Posterior vena cava (tissue), 2 donors: ENCODE data around the gene GLT1D1. TPM values are rescaled to one million over a fixed set of nuclear protein-coding genes. Genes with fewer than 3 reads are reported as not detected.

Experiments
- DNase-seq: peaks from one replicate; pipeline ENCODE4 v3.0.0-alpha.2; 2020; ENCODE audit warnings: low spot score
- intact Hi-C, 2 donors: fragments of 100-400 bp; cut with DNase I; formaldehyde crosslinking; loops; one replicate each; pipeline versions ENCODE4 v1.14.1 to v1.14.2; 2022 to 2023
- total RNA-seq, 2 donors: library from RNA; stranded (reverse); fragmentation: NEBNext Ultra II Directional; extraction: Animal tissue kit (Norgen Biotek cat#: 25700); gene quantifications; one replicate each; pipeline ENCODE4 v1.2.1, GENCODE V29; 2021
- donor health status: DM: yes; HTN: yes; CAD: no.
- donor health status: DM: yes; HTN: yes; CAD: no.

GLT1D1 gene
- total RNA-seq, 2 donors from 2014 or later: 0.67 to 1.9 TPM

GRCh38 chr12:128903236-128903635 lies 50.0 kb downstream of the GLT1D1 start:
- no peak for DNase-seq
- intact Hi-C loops: no loop called here

- intact Hi-C loops: no loop called here
- DNase-seq: no peak
These were observed 51.8 kb downstream of the GLT1D1 start for GRCh38 chr12:128905003-128905544.

GRCh38 chr12:128906485-128907137 lies 53.3 kb downstream of the GLT1D1 start:
- intact Hi-C loops: no loop called here
- no peak for DNase-seq

- intact Hi-C loops: no loop called here
- DNase-seq: no peak
These were observed 55.0 kb downstream of the GLT1D1 start for GRCh38 chr12:128908254-128908653.

GRCh38 chr12:128909653-128910052 lies 56.4 kb downstream of the GLT1D1 start:
- no peak for DNase-seq
- intact Hi-C loops: no loop called here

GRCh38 chr12:128910629-128911028 lies 57.4 kb downstream of the GLT1D1 start:
- DNase-seq: no peak
- intact Hi-C loops: no loop called here

- no peak for DNase-seq
- intact Hi-C loops: no loop called here
These were observed 58.6 kb downstream of the GLT1D1 start for GRCh38 chr12:128911861-128912260.

- intact Hi-C loops: no loop called here
- DNase-seq: no peak
These were observed 61.8 kb downstream of the GLT1D1 start for GRCh38 chr12:128914908-128915563.

- DNase-seq: no peak
- intact Hi-C loops: no loop called here
These were observed 63.1 kb downstream of the GLT1D1 start for GRCh38 chr12:128916425-128916824.

GRCh38 chr12:128918481-128919260 lies 65.4 kb downstream of the GLT1D1 start:
- no peak for DNase-seq
- intact Hi-C loops: no loop called here

GRCh38 chr12:128920468-128920867 lies 67.2 kb downstream of the GLT1D1 start:
- no peak for DNase-seq
- intact Hi-C loops: loop anchor here in 1 of 2 donors (5.0 kb wide), 1 partner anchor 1363 kb away; no protein-coding TSS in a partner anchor

GRCh38 chr12:128928361-128928760 lies 75.1 kb downstream of the GLT1D1 start:
- intact Hi-C loops: no loop called here
- DNase-seq: no peak

- DNase-seq: no peak
- intact Hi-C loops: no loop called here
These were observed 75.8 kb downstream of the GLT1D1 start for GRCh38 chr12:128929057-128929456.

GRCh38 chr12:128930606-128931005 lies 77.3 kb downstream of the GLT1D1 start:
- DNase-seq: no peak
- intact Hi-C loops: no loop called here

GRCh38 chr12:128932521-128932920 lies 79.2 kb downstream of the GLT1D1 start:
- intact Hi-C loops: no loop called here

GRCh38 chr12:128933039-128933438 lies 79.8 kb downstream of the GLT1D1 start:
- intact Hi-C loops: no loop called here
- peak; percentile 81 for DNase-seq

More at GRCh38 chr12:128932521-128932920, 79.2 kb downstream of the GLT1D1 start:
- DNase-seq: peak; percentile 71

GRCh38 chr12:128933926-128934325 lies 80.6 kb downstream of the GLT1D1 start:
- DNase-seq: peak; percentile 0
- intact Hi-C loops: no loop called here

- DNase-seq: peak; percentile 20
- intact Hi-C loops: no loop called here
These were observed 85.6 kb downstream of the GLT1D1 start for GRCh38 chr12:128938886-128939285.

GRCh38 chr12:128940090-128940888 lies 87.0 kb downstream of the GLT1D1 start:
- peak; percentile 10 for DNase-seq
- intact Hi-C loops: no loop called here
